Activated naive CD8-positive, alpha-beta T cell treated with anti-CD3 and anti-CD28 coated beads for 36 hours (primary cell): ENCODE data around the gene LDAH. TPM values are rescaled to one million over a fixed set of nuclear protein-coding genes. Genes with fewer than 3 reads are reported as not detected.

Experiments used
- DNase-seq: peaks from one replicate; pipeline ENCODE4 v3.0.0; 2021
- H3K27ac Mint-ChIP-seq: one replicate; pipeline ENCODE4 v1.8.0; 2022; ENCODE audit warnings: mild to moderate bottlenecking, moderate library complexity, mixed read lengths
- H3K27me3 Mint-ChIP-seq: one replicate; pipeline ENCODE4 v1.8.0; 2022; ENCODE audit warnings: mild to moderate bottlenecking, mixed read lengths
- H3K36me3 Mint-ChIP-seq: one replicate; pipeline ENCODE4 v1.8.0; 2021; ENCODE audit warnings: mild to moderate bottlenecking, mixed read lengths
- H3K4me1 Mint-ChIP-seq: one replicate; pipeline ENCODE4 v1.8.0; 2021; ENCODE audit warnings: mixed read lengths
- H3K4me3 Mint-ChIP-seq: one replicate; pipeline ENCODE4 v1.8.0; 2022; ENCODE audit warnings: mild to moderate bottlenecking, moderate library complexity, mixed read lengths
- H3K9me3 Mint-ChIP-seq: one replicate; pipeline ENCODE4 v1.8.0; 2022; ENCODE audit warnings: mixed read lengths
- total RNA-seq, 2 experiments: library from RNA; stranded (reverse); gene quantifications; one replicate each; pipeline ENCODE4 v1.2.3, GENCODE V29; 2021

The LDAH gene
- total RNA-seq = 10 to 100 TPM; 24.7 to 27.3 TPM

DNA sequence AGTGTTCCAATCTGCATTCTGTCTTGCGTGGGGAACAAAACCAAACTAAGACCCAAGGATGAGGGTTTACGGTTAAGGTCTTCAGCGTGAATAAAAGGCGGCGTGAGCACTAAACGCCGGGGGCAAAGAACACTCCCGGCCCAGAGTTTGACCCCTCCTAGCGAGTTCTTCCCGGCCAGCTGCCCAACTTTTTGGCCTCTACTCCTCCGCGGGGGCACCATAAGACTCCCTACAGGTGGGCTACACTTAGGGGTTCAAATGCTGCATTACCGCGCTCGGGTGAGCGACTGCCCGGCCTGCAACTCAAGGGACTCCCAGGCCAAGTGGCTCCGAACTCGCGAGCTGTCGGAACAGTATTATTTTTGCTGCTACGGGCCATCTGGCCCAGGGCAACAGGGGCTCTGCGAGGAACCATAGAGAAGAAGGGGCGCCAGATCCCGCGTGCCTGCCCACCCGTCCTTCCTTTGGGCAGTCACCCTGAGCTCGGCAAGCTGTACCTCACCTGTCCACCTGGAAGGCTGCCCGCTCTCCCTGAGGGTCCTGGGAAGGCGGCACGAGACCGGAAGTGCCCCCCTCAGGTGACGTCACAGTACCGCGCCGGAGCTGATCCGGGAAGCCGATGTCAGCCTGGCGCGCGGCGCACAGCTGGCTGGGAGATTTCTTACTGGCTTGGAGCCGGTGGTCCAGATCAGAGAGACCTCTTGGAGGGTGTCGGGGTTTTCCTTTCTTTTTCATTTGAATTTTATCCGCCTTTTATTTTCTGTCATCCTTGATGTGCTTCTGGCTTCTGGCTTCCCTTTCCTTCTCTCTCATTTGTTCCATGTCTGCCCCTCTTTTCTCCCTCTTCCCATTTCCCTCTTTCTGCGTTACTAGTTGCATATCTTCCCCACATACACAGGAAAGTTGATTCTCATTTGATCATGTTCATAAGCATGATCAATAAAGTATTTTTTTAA lies at the start of gene LDAH:
Gene LDAH, minus strand, starts transcription at position 567 of the 956 bp plus-strand sequence. CDS start 21,638 bp downstream, outside the sequence.
- H3K9me3 Mint-ChIP-seq = no peaks in the 10 kb centered on the region

DNA sequence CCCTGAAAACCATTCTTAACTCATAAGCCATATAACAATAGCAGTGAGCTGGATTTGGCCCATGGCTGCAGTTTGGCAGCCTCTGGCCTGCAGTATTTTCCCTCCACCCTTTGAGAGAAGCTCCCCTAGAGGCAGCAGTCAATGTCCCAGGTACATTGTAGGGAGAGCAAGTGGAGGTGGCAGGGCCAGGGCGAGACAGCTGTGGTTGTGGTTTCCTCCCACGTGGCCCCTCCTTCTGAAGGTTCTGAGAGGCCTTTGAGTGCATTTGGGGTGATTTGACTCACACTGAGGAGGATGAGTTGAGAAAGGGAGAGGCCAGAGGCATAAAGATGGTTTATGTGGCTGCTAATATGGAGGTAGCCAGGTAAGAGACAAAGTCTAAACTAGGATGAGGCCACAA lies 45.5 kb upstream of the LDAH start:
- peaks cover 50% of the 10 kb centered on the region for H3K27me3 Mint-ChIP-seq
- no peak overlapping the region for H3K27ac Mint-ChIP-seq
- H3K4me3 Mint-ChIP-seq = no peak overlapping the region
- peak; percentile 72 for DNase-seq
- no peaks in the 10 kb centered on the region for H3K36me3 Mint-ChIP-seq
- no peaks in the 10 kb centered on the region for H3K9me3 Mint-ChIP-seq
- peaks cover 7% of the 10 kb centered on the region for H3K4me1 Mint-ChIP-seq

More for the DNA sequence above, at the start of gene LDAH:
- Mint-ChIP-seq H3K27me3 (no peaks in the 10 kb centered on the region), H3K4me1 (peaks cover 12% of the 10 kb centered on the region), H3K4me3 (peak within 1 kb of the TSS; percentile 95), H3K36me3 (peaks cover 21% of the 10 kb centered on the region), H3K27ac (peak within 1 kb of the TSS; percentile 96)
- peak; percentile 88 for DNase-seq

DNA sequence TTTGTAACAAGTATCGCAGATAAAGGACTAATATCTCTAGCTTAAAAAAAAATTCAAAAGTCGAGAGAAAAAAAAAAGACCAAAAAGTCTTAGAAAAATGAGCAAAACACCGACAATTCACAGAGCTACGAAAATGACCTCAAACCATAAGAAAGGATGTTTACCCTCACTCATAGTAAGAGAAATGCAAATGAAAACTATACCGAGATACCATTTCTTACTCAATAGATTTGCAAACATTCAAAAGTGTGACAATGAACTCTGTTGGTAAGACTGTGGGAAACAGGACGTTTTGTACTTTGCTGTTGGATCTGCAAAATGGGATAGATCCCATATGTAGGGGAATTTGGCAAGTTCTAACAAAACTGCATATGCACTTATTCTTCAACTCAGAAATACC lies 39.9 kb upstream of the LDAH start:
- Mint-ChIP-seq H3K9me3 (no peaks in the 10 kb centered on the region), H3K27me3 (peaks cover 36% of the 10 kb centered on the region), H3K36me3 (no peaks in the 10 kb centered on the region), H3K4me3 (no peak overlapping the region), H3K4me1 (no peaks in the 10 kb centered on the region), H3K27ac (no peak overlapping the region)
- no peak for DNase-seq

DNA sequence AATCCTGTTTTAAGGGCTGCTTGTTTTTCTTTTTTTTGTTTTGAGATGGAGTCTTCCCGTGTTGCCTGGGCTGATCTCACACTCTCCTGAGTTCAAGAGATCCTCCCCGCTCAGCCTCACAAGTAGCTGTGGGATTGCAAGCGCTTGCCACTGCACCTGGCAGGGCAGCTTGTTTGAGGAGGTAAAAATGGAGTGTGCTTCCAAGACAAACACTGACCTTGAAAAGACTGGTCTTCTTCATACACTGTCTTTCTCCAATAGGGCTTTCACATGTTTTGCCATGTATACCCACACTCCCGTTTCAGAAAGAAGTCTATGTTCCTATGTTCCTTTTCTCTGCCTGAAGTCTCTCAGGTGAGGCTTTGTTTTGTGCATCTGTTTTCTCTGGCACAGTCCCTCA lies 32.6 kb upstream of the LDAH start:
- no peaks in the 10 kb centered on the region for H3K9me3 Mint-ChIP-seq
- no peaks in the 10 kb centered on the region for H3K4me1 Mint-ChIP-seq
- H3K27ac Mint-ChIP-seq = no peak overlapping the region
- DNase-seq = no peak
- no peaks in the 10 kb centered on the region for H3K36me3 Mint-ChIP-seq
- no peak overlapping the region for H3K4me3 Mint-ChIP-seq
- H3K27me3 Mint-ChIP-seq = peaks cover 7% of the 10 kb centered on the region

DNA sequence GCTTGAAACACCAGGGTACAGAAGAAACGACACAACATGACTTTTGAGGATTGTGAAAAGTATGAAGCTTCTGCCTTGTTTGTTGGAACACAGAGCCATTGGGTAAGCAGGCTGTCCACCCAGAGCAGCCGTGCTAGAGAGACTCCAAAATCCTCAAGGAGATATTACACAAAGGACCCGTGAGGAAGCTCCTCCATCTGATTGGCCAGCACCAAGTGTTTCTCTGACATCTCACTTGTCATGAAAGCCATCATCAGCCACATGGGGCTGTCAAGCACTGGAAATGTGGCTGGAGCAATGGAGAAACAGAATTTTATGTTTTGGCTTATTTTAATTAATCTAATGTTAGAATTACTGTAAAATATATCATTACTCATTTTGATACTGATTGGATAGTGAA lies 29.8 kb upstream of the LDAH start:
- Mint-ChIP-seq H3K9me3 (no peaks in the 10 kb centered on the region), H3K27ac (no peak overlapping the region), H3K4me1 (no peaks in the 10 kb centered on the region), H3K36me3 (no peaks in the 10 kb centered on the region), H3K27me3 (peaks cover 14% of the 10 kb centered on the region), H3K4me3 (no peak overlapping the region)
- no peak for DNase-seq

DNA sequence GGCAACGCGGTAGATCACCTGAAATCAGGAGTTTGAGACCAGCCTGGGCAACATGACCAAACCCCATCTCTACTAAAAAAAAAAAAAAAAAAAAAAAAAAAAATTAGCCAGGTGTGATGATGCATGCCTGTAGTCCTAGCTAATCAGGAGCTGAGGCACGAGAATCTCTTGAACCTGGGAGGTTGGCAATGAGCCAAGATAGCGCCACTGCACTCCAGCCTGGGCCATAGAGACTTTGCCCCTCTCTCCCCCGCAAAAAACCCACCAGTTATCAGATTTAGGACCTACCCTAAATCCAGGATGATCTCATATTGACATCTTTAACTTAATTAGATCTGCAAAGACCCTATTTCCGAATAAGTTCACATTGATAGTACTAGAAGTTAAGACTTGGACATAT lies 29.2 kb upstream of the LDAH start:
- H3K27me3 Mint-ChIP-seq = peaks cover 14% of the 10 kb centered on the region
- H3K27ac Mint-ChIP-seq = no peak overlapping the region
- no peaks in the 10 kb centered on the region for H3K9me3 Mint-ChIP-seq
- H3K4me1 Mint-ChIP-seq = no peaks in the 10 kb centered on the region
- no peak overlapping the region for H3K4me3 Mint-ChIP-seq
- H3K36me3 Mint-ChIP-seq = no peaks in the 10 kb centered on the region
- DNase-seq = no peak

DNA sequence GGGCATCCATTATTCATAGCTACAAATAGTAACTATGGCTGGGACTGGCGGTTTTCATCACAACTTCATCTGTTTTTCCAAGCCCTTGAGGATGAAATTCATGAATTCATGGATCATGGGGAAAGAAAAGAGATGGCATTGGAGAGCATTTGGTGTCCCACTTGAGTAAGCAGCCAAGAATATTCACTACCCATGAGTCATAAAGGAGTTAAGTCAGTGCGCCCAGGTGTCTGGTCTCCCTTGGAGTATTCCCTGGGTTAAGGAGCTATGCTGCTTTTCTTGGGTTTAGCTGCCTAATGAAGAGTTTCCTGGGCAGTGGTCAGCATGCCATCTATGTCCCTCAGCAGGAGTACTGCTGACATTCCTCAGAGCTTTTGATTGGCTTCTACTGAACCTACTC lies 21.3 kb upstream of the LDAH start:
- DNase-seq = no peak
- Mint-ChIP-seq H3K4me3 (no peak overlapping the region), H3K36me3 (no peaks in the 10 kb centered on the region), H3K27me3 (peaks cover 37% of the 10 kb centered on the region), H3K9me3 (peaks cover under 1% of the 10 kb centered on the region), H3K4me1 (no peaks in the 10 kb centered on the region), H3K27ac (no peak overlapping the region)

DNA sequence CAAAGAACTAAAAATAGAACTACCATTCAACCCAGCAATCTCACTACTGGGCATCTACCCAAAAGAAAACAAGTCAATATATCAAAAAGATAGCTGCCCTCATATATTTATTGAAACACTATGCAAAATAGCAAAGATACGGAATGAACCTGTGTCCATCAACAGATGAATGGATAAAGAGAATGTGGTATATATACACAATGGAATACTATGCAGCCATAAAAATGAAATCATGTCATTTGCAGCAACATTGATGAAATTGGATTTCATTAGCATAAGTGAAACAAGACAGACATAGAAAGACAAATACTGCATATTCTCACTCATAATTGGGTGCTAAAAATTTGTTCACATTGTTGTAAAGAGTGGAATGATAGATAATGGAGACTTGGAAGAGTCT lies 16.2 kb upstream of the LDAH start:
- no peak for DNase-seq
- peaks cover 3% of the 10 kb centered on the region for H3K9me3 Mint-ChIP-seq
- H3K36me3 Mint-ChIP-seq = peaks cover 1% of the 10 kb centered on the region
- no peak overlapping the region for H3K4me3 Mint-ChIP-seq
- H3K27me3 Mint-ChIP-seq = peaks cover 66% of the 10 kb centered on the region
- no peaks in the 10 kb centered on the region for H3K4me1 Mint-ChIP-seq
- no peak overlapping the region for H3K27ac Mint-ChIP-seq

DNA sequence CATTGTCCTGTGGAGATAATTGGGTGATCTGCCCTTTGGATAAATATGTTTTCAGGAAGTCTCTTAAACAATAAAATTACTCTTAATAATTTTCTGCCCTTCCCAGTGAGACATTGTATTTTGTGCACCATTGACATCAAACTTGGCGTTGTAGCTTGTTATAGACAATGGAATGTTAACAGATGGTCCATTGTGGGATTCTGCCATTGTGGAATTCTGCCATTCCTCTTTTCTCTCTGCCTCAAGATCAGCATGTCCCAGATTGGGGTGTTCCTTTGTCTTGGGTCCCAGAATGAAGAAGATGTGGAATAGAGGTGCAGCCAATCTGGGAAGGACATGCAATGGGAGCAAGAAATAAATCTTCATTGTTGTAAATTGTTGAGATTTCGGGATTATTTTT lies 15.1 kb upstream of the LDAH start:
- no peak overlapping the region for H3K4me3 Mint-ChIP-seq
- no peak overlapping the region for H3K27ac Mint-ChIP-seq
- no peak for DNase-seq
- peaks cover 64% of the 10 kb centered on the region for H3K27me3 Mint-ChIP-seq
- H3K4me1 Mint-ChIP-seq = no peaks in the 10 kb centered on the region
- peaks cover 1% of the 10 kb centered on the region for H3K36me3 Mint-ChIP-seq
- peaks cover 3% of the 10 kb centered on the region for H3K9me3 Mint-ChIP-seq

DNA sequence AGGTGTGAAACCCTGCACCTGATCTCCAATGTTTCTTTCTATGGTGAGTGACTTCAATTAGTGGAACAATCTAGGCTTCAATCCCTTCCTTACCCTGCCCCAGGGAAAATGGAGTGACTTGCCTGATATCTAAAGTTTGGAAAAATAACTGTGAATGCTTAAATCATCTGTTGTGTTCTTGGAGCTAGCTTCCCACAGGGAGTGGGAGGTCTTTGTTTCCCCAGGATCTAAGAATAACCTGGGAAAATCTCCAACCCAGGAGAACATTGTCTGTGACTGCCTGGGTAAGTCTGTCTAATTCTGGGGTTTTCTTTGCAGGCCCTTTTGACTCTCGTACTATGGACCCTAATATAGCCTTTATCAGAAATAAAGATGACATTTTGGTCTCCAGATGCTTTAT lies 13.6 kb upstream of the LDAH start:
- Mint-ChIP-seq H3K36me3 (peaks cover 1% of the 10 kb centered on the region), H3K4me1 (no peaks in the 10 kb centered on the region), H3K9me3 (peaks cover 3% of the 10 kb centered on the region), H3K27ac (no peak overlapping the region), H3K4me3 (no peak overlapping the region), H3K27me3 (peaks cover 59% of the 10 kb centered on the region)
- DNase-seq = no peak

DNA sequence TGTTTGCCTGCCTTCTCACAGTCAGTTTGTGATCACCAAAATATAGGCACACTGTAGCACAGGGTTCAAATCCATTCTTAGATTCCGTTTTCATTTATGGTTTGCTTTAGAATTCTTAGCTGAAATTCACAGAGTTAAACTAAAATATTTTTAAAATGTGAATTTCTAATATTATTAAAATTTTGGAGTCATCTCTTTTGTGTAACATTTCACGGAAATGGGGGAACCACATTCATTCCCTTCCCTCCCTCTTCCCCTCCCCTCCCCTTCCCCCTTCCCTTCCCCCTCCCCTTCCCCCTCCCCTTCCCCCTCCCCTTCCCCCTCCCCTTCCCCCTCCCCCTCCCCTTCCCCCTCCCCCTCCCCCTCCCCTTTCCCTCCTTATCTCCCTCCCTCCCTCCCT lies 11.4 kb upstream of the LDAH start:
- peaks cover 58% of the 10 kb centered on the region for H3K27me3 Mint-ChIP-seq
- no peak overlapping the region for H3K4me3 Mint-ChIP-seq
- no peak overlapping the region for H3K27ac Mint-ChIP-seq
- DNase-seq = no peak
- peaks cover 1% of the 10 kb centered on the region for H3K36me3 Mint-ChIP-seq
- peaks cover 8% of the 10 kb centered on the region for H3K9me3 Mint-ChIP-seq
- H3K4me1 Mint-ChIP-seq = no peaks in the 10 kb centered on the region

DNA sequence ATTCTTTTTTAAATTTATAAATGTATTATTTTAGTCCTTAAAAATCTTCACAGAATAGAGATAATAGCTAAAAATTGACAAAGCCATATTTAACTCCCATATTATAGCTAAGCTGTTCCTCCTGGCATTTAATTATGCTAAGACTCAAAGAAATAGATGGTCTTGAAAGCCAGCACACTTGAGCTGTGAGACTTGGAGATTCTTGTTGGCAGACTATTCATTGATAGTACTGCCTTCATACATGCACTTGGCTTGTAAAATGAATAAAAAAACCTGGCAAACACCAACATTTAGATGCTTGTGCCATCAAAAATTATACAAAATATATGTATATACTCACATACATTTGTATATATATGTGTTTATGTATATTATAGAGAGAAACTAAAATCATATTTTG lies 9.7 kb upstream of the LDAH start:
- H3K27me3 Mint-ChIP-seq = peaks cover 44% of the 10 kb centered on the region
- H3K36me3 Mint-ChIP-seq = peaks cover 1% of the 10 kb centered on the region
- H3K27ac Mint-ChIP-seq = no peak overlapping the region
- no peaks in the 10 kb centered on the region for H3K4me1 Mint-ChIP-seq
- H3K4me3 Mint-ChIP-seq = no peak overlapping the region
- peaks cover 5% of the 10 kb centered on the region for H3K9me3 Mint-ChIP-seq
- DNase-seq = no peak

DNA sequence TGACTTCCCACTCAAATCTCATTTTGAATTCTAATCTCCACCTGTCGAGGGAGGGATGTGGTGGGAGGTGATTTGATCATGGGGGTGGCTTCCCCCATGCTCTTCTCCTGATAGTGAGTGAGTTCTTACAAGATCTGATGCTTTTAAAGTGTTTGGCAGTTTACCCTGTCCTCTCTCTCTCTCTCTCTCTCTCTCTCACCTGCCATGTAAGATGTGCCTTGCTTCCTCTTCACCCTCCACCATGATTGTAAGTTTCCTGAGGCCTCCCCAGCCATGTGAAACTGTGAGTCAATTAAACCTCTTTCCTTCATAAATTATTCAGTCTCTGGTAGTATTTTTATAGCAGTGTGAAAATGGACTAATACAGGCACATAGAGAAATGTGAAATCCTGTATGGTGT lies 7.0 kb upstream of the LDAH start:
- no peak for DNase-seq
- Mint-ChIP-seq H3K9me3 (peaks cover 5% of the 10 kb centered on the region), H3K27ac (no peak overlapping the region), H3K27me3 (peaks cover 26% of the 10 kb centered on the region), H3K4me3 (no peak overlapping the region), H3K4me1 (no peaks in the 10 kb centered on the region), H3K36me3 (peaks cover 1% of the 10 kb centered on the region)

DNA sequence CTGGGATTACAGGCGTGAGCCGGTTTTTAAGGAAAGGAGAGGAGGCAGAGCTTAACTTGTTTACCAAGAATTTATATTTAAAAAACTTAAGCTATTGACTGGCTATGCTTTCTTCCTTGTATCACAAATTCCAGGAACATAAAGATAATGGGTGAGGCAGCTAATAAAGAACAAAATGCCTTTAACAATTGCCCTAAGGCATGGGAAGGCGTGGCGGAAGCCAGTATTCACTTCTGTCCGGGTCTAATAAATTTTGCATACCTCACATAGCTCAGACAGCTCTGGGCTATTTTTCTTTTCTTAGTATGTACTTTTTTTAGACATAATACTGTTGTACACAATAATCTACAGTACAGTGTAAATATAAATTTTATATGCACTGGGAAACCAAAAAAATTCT lies 1.0 kb upstream of the LDAH start:
- H3K27ac Mint-ChIP-seq = no peak overlapping the region
- peaks cover 15% of the 10 kb centered on the region for H3K36me3 Mint-ChIP-seq
- DNase-seq = no peak
- H3K9me3 Mint-ChIP-seq = no peaks in the 10 kb centered on the region
- no peak overlapping the region for H3K4me3 Mint-ChIP-seq
- H3K4me1 Mint-ChIP-seq = peaks cover 5% of the 10 kb centered on the region
- no peaks in the 10 kb centered on the region for H3K27me3 Mint-ChIP-seq

DNA sequence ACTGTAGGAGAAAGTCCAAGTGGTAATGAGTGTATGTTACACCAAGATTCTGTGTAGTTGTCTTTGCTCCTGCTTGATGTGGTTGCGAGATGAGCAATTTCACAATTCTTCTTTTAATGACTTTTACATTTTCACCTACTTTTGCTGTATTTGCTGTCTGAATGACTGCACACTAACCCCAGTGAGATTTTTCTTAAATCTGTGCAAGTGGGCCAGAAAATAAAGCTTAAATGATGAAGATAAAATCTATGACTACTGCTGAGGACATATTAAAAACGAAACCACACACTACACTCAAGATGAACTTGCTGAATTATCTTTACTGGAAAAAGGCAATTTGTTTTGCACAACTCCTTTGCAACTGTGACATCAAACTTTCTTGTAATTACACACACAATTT lies 4.1 kb downstream of the LDAH start:
- H3K27ac Mint-ChIP-seq = no peak overlapping the region
- peaks cover 28% of the 10 kb centered on the region for H3K36me3 Mint-ChIP-seq
- no peak overlapping the region for H3K4me3 Mint-ChIP-seq
- peaks cover 15% of the 10 kb centered on the region for H3K4me1 Mint-ChIP-seq
- H3K27me3 Mint-ChIP-seq = no peaks in the 10 kb centered on the region
- peaks cover 2% of the 10 kb centered on the region for H3K9me3 Mint-ChIP-seq
- no peak for DNase-seq

DNA sequence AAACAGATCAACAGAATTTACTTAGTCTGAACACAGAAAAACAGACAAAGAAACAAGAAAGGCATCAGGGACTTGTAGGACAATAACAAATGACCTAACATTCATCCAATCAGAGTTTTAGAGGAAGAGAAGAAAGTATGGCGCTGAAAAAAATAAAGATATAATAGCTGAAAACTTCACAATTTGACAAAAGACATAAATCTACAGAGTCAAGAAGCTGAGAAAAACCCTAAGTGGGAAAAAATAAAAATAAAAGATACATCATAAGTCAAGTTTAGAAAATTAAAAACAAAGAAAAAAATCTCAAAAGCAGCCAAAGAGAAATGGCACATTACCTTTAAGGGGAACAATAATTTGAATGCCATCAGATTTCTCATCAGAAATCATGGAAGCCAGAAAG lies 7.7 kb downstream of the LDAH start:
- H3K4me1 Mint-ChIP-seq = peaks cover 15% of the 10 kb centered on the region

More for the DNA sequence above, 7.7 kb downstream of the LDAH start:
- peaks cover 2% of the 10 kb centered on the region for H3K9me3 Mint-ChIP-seq
- no peak overlapping the region for H3K27ac Mint-ChIP-seq
- H3K4me3 Mint-ChIP-seq = no peak overlapping the region
- no peak for DNase-seq
- H3K27me3 Mint-ChIP-seq = no peaks in the 10 kb centered on the region
- peaks cover 29% of the 10 kb centered on the region for H3K36me3 Mint-ChIP-seq
